HCT116 (cell line): ENCODE measurements around the gene CCDC61. TPM values are rescaled to one million over a fixed set of nuclear protein-coding genes. Genes with fewer than 3 reads are reported as not detected.

Experiments used
- ATAC-seq: fragments of 200-7000 bp; cut with Tn5 transposase; 2 replicates; pipeline ENCODE4 v1.9.1; 2020; ENCODE audit warnings: mild to moderate bottlenecking, moderate library complexity
- BruUV-seq: library from RNA; stranded (reverse); fragments of 400-500 nt; replicated peaks from 2 replicates; lab custom pipeline; 2021; lab: Mats Ljungman, UMichigan
- CTCF ChIA-PET: fragments of 300-600 bp; sonication (Branson Sonifier 250); formaldehyde crosslinking; loops from one replicate; lab custom pipeline; 2021; ENCODE audit warnings: antibody characterized with exemption; lab: Charles Lee
- POLR2A ChIA-PET: fragments of 300-600, 350-600 bp; sonication (Branson Sonifier 250); formaldehyde crosslinking; loops from one replicate; lab custom pipeline; 2021; ENCODE audit warnings: antibody characterized with exemption; lab: Charles Lee
- RAD21 ChIA-PET, 2 experiments: fragments of 300-600 bp; sonication (Branson Sonifier 250); formaldehyde crosslinking; loops; one replicate each; lab custom pipeline; 2023; ENCODE audit warnings: low total read pairs in 2 of 2; ENCODE audit not compliant: uncharacterized antibody in 2 of 2, unreplicated experiment in 2 of 2, low non-redundant PET in 1 of 2; lab: Charles Lee
- DNase-seq: peaks from one replicate; pipeline ENCODE4 v3.0.0-alpha.2; 2010; ENCODE audit warnings: low read depth, low spot score
- H2AFZ ChIP-seq: fragments of 200-600 bp; shearing (Covaris generic), sonication (generic); 2 replicates; pipeline ENCODE4 v1.6.1; 2017; ENCODE audit warnings: low read depth, mixed run types, mixed read lengths, antibody characterized with exemption, low read length; ENCODE audit not compliant: poor library complexity, severe bottlenecking
- H3K27ac ChIP-seq: 2 replicates; pipeline ENCODE4 v1.5.1; 2012; ENCODE audit warnings: low read depth, low read length
- H3K27me3 ChIP-seq: fragments of 200-600 bp; sonication (generic); 2 replicates; pipeline ENCODE4 v1.6.1; 2016; ENCODE audit warnings: mixed run types, low read length, mixed read lengths; ENCODE audit not compliant: insufficient read depth
- H3K36me3 ChIP-seq, 2 experiments: fragments of 200-500 bp in 1 of 2; fragments of 200-600 bp in 1 of 2; sonication (Bioruptor generic) in 1 of 2; sonication (generic) in 1 of 2; 2 replicates each; pipeline versions ENCODE4 v1.5.1 to v1.6.1; 2014 to 2016; ENCODE audit warnings: low read length in 2 of 2, inconsistent platforms in 1 of 2, mixed read lengths in 1 of 2, mixed run types in 1 of 2; ENCODE audit not compliant: insufficient read depth in 2 of 2, control insufficient read depth in 1 of 2
- H3K4me1 ChIP-seq, 2 experiments: fragments of 200-600 bp in 1 of 2; sonication (generic) in 1 of 2; 2 replicates each; pipeline versions ENCODE4 v1.5.1 to v1.6.1; 2012 to 2017; ENCODE audit warnings: low read length in 2 of 2, inconsistent platforms in 1 of 2, mild to moderate bottlenecking in 1 of 2, mixed read lengths in 1 of 2, mixed run types in 1 of 2, moderate library complexity in 1 of 2; ENCODE audit not compliant: insufficient read depth in 2 of 2, control insufficient read depth in 1 of 2
- H3K4me2 ChIP-seq: fragments of 200-600 bp; sonication (generic); 2 replicates; pipeline ENCODE4 v1.6.1; 2017; ENCODE audit warnings: mixed run types, low read length, mixed read lengths
- H3K4me3 ChIP-seq, 2 experiments: fragments of 200-600 bp in 1 of 2; sonication (generic) in 1 of 2; replicated peaks in 1 of 2; 2 replicates each; pipeline ENCODE4 v1.5.1; 2011 to 2016; ENCODE audit warnings: low read length in 2 of 2, control low read depth in 1 of 2, low read depth in 1 of 2, mild to moderate bottlenecking in 1 of 2, mixed read lengths in 1 of 2, mixed run types in 1 of 2
- H3K79me2 ChIP-seq: fragments of 200-600 bp; sonication (generic); 2 replicates; pipeline ENCODE4 v1.6.1; 2017; ENCODE audit warnings: mild to moderate bottlenecking, mixed run types, low read length, moderate library complexity, mixed read lengths; ENCODE audit not compliant: insufficient read depth
- H3K9ac ChIP-seq: fragments of 200-600 bp; sonication (generic); 2 replicates; pipeline ENCODE4 v1.6.1; 2016; ENCODE audit warnings: low read length, mixed read lengths
- H3K9me2 ChIP-seq: fragments of 200-600 bp; sonication (generic), shearing (Covaris generic); 2 replicates; pipeline ENCODE4 v1.6.1; 2017; ENCODE audit warnings: mixed run types, mild to moderate bottlenecking, moderate library complexity; ENCODE audit not compliant: insufficient read depth
- H3K9me3 ChIP-seq, 2 experiments: fragments of 200-500 bp in 1 of 2; fragments of 200-600 bp in 1 of 2; sonication (Bioruptor generic) in 1 of 2; sonication (generic) in 1 of 2; 2 replicates each; pipeline ENCODE4 v1.6.1; 2014 to 2017; ENCODE audit warnings: low read length in 2 of 2, mixed read lengths in 2 of 2, inconsistent platforms in 1 of 2, low read depth in 1 of 2, mild to moderate bottlenecking in 1 of 2, mixed run types in 1 of 2, moderate library complexity in 1 of 2; ENCODE audit not compliant: control insufficient read depth in 1 of 2, insufficient read depth in 1 of 2
- H4K20me1 ChIP-seq: fragments of 200-600 bp; sonication (generic), shearing (Covaris generic); 2 replicates; pipeline ENCODE4 v1.6.1; 2017; ENCODE audit warnings: mixed run types, mild to moderate bottlenecking, moderate library complexity; ENCODE audit not compliant: insufficient read depth
- CBX3 ChIP-seq: IDR thresholded peaks from 2 replicates; pipeline ENCODE4 v1.6.1; 2012; ENCODE audit warnings: low read depth
- CEBPB ChIP-seq: IDR thresholded peaks from 2 replicates; pipeline ENCODE4 v1.6.1; 2012; ENCODE audit warnings: low read depth
- EGR1 ChIP-seq: IDR thresholded peaks from 2 replicates; pipeline ENCODE4 v1.6.1; 2012; ENCODE audit warnings: low read depth
- ELF1 ChIP-seq: IDR thresholded peaks from 2 replicates; pipeline ENCODE4 v1.6.1; 2012; ENCODE audit warnings: low read depth, borderline replicate concordance
- EZH2 ChIP-seq: fragments of 200-600 bp; sonication (generic); IDR thresholded peaks from 2 replicates; pipeline ENCODE4 v1.6.1; 2017; ENCODE audit warnings: antibody characterized with exemption, mixed run types
- EZH2phosphoT487 ChIP-seq: fragments of 200-600 bp; IDR thresholded peaks from 2 replicates; pipeline ENCODE4 v1.6.1; 2018; ENCODE audit warnings: antibody characterized with exemption, borderline replicate concordance
- POLR2AphosphoS5 ChIP-seq: IDR thresholded peaks from 2 replicates; pipeline ENCODE4 v1.6.1; 2011; ENCODE audit warnings: mild to moderate bottlenecking, low read depth, low read length, moderate library complexity
- REST ChIP-seq: IDR thresholded peaks from 2 replicates; pipeline ENCODE4 v1.6.1; 2012; ENCODE audit warnings: low read depth
- TCF7L2 ChIP-seq: IDR thresholded peaks from 2 replicates; pipeline ENCODE4 v1.7.0; 2011; ENCODE audit warnings: borderline replicate concordance, inconsistent platforms; ENCODE audit not compliant: insufficient read depth, insufficient read length; ENCODE audit errors: extremely low read depth
- YY1 ChIP-seq: IDR thresholded peaks from 2 replicates; pipeline ENCODE4 v1.6.1; 2011; ENCODE audit warnings: low read length, low read depth, moderate library complexity, mild to moderate bottlenecking; ENCODE audit not compliant: insufficient replicate concordance; ENCODE audit errors: extremely low read depth
- ZFX ChIP-seq: fragments of 450-650 bp; IDR thresholded peaks from 2 replicates; pipeline ENCODE4 v1.6.1; 2017
- intact Hi-C: fragments of 100-400 bp; cut with micrococcal nuclease; formaldehyde crosslinking; loops from 2 replicates; pipeline ENCODE4 v1.10.0; 2022
- total RNA-seq: library from RNA; stranded (reverse); gene quantifications from one replicate; pipeline ENCODE4 v1.2.1, GENCODE V29; 2021; ENCODE audit not compliant: unreplicated experiment

Gene CCDC61
- total RNA-seq, 1 experiment from 2014 or later: 12.2 TPM

- TF ChIP-seq EGR1 (no peak), TCF7L2 (no peak), CEBPB (no peak), EZH2phosphoT487 (no peak), ELF1 (no peak), ZFX (no peak), POLR2AphosphoS5 (no peak), EZH2 (no peak), YY1 (no peak), REST (no peak), CBX3 (no peak)
- Histone ChIP-seq H4K20me1 (no peaks in the 10 kb centered on the region), H3K9me3 (no peaks in the 10 kb centered on the region), H3K4me2 (no peak overlapping the region), H3K9ac (no peak overlapping the region), H3K27ac (no peak overlapping the region), H3K4me3 (no peak overlapping the region), H3K79me2 (no peaks in the 10 kb centered on the region), H3K4me1 (no peaks in the 10 kb centered on the region), H3K27me3 (no peaks in the 10 kb centered on the region; the same call in 1 of the 2 replicates), H3K9me2 (no peaks in the 10 kb centered on the region), H3K36me3 (no peaks in the 10 kb centered on the region), H2AFZ (no peak overlapping the region)
- DNase-seq (no peak), ATAC-seq (no peak)
- RAD21 ChIA-PET: no interaction called here
- intact Hi-C loops: no loop called here
- BruUV-seq: no TSS peak
- POLR2A ChIA-PET: no interaction called here
- CTCF ChIA-PET: interaction anchor here (1.2 to 1.9 kb wide), 3 partner anchors 44 to 46 kb away, joined by 4 to 10 read pairs (median 9); no protein-coding TSS in a partner anchor
These were observed 37.3 kb downstream of the CCDC61 start for GRCh38 chr19:46032597-46033025.
